Measurements from ENCODE around the gene ETV6.

GRCh38 chr12:11719678-11720099 lies 70.2 kb downstream of the ETV6 start:
- no peak for TF ChIP-seq CTCF (IDR thresholded peaks at IDR 0.05; ENCODE audit: borderline replicate concordance, extremely low read depth, low read length, poor library complexity, severe bottlenecking)
- no peak for TF ChIP-seq EZH2 (IDR thresholded peaks at IDR 0.05; ENCODE audit: borderline replicate concordance, low read depth, low read length, severe bottlenecking)
